Bronchial epithelial cell (primary cell): Measurements from ENCODE around the gene GAST. TPM values are rescaled to one million over a fixed set of nuclear protein-coding genes. Genes with fewer than 3 reads are reported as not detected.

Experiments
- DNase-seq: peaks from one replicate; pipeline ENCODE4 v3.0.0-alpha.2; 2010; ENCODE audit warnings: low read depth
- FAIRE-seq: peaks from 2 replicates; lab custom pipeline; 2011; peaks lifted over from hg19 to GRCh38; lab: Jason Lieb, UNC
- H3K27me3 ChIP-seq: 2 replicates; pipeline ENCODE4 v1.5.1; 2011; ENCODE audit warnings: low read length; ENCODE audit not compliant: control insufficient read depth, insufficient read depth
- H3K36me3 ChIP-seq: 2 replicates; pipeline ENCODE4 v1.5.1; 2011; ENCODE audit warnings: low read length; ENCODE audit not compliant: control insufficient read depth, insufficient read depth
- H3K4me3 ChIP-seq: 2 replicates; pipeline ENCODE4 v1.5.1; 2011; ENCODE audit warnings: mild to moderate bottlenecking, low read depth, low read length, control low read depth
- CTCF ChIP-seq: IDR thresholded peaks from 2 replicates; pipeline ENCODE4 v1.5.1; 2011; ENCODE audit warnings: mild to moderate bottlenecking, moderate library complexity, low read length, control low read depth, inconsistent platforms; ENCODE audit not compliant: insufficient read depth, severe bottlenecking
- total RNA-seq: library from RNA; depleted of rRNA; stranded (reverse); fragments of >200 nt; gene quantifications from 2 replicates; pipeline ENCODE4 v1.2.1, GENCODE V29; 2014

Gene GAST
- total RNA-seq, 1 donor from 2014 or later = not detected

GRCh38 chr17:41705271-41705991, 6.7 kb upstream of the GAST start:
- no peak for FAIRE-seq
- no peaks in the 10 kb centered on the region for H3K36me3 ChIP-seq
- no peaks in the 10 kb centered on the region for H3K27me3 ChIP-seq
- no peak overlapping the region for H3K4me3 ChIP-seq
- no peak for TF ChIP-seq CTCF
- DNase-seq = no peak

GRCh38 chr17:41707803-41708669, 4.1 kb upstream of the GAST start:
- no peaks in the 10 kb centered on the region for H3K27me3 ChIP-seq
- no peaks in the 10 kb centered on the region for H3K36me3 ChIP-seq
- no peak overlapping the region for H3K4me3 ChIP-seq
- FAIRE-seq (no peak), DNase-seq (no peak)
- no peak for TF ChIP-seq CTCF

DNA sequence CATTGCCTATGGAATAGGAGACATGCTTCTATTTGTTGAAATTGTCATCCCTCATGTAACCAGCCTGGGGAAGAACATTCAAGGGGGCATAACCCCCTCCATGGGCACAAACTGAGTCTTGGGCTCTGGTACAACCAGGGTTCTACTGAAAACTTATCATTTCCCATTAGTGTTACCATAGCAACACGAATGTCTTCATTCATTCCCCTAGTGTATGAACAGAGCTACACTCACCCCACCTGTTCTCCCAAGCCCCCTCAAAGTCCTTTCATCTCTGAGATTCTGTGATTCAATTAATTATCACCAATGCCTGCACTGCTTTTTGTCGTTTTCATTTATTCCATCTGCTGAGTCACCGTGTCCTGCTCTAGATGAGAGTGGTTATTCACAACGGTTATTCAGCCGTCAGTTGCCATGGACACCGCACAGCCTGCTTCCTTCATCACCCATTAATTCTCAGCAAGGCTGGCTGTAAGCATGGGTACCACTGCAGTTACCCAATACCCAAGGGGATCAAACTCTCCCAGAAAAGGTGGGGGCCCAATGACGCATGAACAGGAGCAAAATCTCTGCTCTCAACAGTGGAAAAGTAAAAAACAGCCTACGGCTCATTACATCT, 1.6 kb upstream of the GAST start:
- H3K27me3 ChIP-seq = no peaks in the 10 kb centered on the region
- no peak overlapping the region for H3K4me3 ChIP-seq
- no peaks in the 10 kb centered on the region for H3K36me3 ChIP-seq
- TF ChIP-seq CTCF = no peak
- DNase-seq = peak; percentile 81
- no peak for FAIRE-seq

DNA sequence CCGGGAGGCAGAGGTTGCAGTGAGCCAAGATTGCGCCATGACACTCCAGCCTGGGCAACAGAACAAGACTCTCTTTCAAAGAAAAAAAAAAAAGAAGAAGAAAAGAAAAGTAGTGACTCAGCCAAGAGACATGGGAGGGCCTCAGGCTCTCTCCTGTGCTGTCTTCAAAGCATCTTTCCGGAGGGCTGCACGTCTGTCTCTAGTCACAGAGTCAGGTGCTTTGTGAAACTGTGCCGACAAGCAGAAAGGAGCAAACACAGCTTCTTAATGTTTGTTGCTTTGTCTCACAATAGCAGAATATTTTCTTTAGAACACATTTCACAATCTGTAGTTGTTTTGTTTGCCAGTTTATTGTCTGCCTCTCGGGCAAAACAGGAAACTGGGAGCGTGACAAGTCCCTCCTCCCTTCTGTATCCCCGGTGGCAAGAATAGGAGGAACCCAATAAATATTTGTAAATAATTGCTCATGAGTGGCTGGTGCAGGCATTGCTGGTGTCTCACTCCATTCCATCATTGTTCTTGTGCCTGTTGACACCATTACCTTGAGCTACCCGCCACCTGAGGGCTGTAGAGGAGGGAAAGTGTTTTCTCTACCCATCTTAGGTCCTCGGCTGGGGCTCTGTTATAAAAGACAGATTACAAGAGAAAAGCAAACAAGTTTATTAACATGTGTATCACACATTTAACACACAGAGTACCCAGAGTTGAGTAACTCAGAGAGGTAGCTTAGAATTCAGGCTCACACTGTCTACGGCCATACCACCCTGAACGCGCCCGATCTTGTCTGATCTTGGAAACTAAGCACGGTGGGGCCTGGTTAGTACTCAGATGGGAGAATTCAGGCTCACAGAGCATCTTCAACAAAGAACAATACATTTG, 5.5 kb downstream of the GAST start:
- Histone ChIP-seq H3K4me3 (no peak overlapping the region), H3K27me3 (no peaks in the 10 kb centered on the region), H3K36me3 (no peaks in the 10 kb centered on the region)
- DNase-seq = peak; percentile 84
- FAIRE-seq = peak; percentile 70
- TF ChIP-seq CTCF = no peak

DNA sequence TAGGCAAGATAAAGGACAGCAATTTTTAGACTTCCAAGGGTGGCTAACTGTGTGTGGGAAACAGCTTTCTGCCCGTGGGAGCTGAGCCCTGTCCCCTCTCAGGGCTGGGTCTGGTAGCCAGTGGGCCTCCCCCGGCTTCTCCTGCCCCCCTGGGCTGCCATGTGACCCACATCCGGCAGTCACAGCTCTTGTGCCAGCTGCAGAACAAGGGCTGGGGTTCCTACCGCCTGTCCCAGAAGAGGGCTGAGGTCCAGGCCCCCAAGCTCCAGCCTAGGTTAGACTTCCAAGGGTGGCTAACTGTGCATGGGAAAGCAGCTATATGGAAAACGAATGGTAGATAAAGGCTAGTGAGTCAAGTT, 6.1 kb downstream of the GAST start:
- no peak overlapping the region for H3K4me3 ChIP-seq
- DNase-seq = no peak
- H3K27me3 ChIP-seq = no peaks in the 10 kb centered on the region
- H3K36me3 ChIP-seq = no peaks in the 10 kb centered on the region
- TF ChIP-seq CTCF = no peak
- no peak for FAIRE-seq
